Brain microvascular endothelial cell (primary cell): Measurements from ENCODE around the gene TSPAN17.

Experiments
- DNase-seq: peaks from one replicate; pipeline ENCODE4 v3.0.0-alpha.2; 2020
- H3K27ac ChIP-seq: fragments of 250-450 bp; sonication (Bioruptor Pico); 2 replicates; pipeline ENCODE4 v1.5.1; 2020; ENCODE audit warnings: mild to moderate bottlenecking, moderate library complexity
- H3K27me3 ChIP-seq: fragments of 250-450 bp; sonication (Bioruptor Pico); replicated peaks from 2 replicates; pipeline ENCODE4 v1.5.1; 2020; ENCODE audit warnings: mild to moderate bottlenecking
- H3K36me3 ChIP-seq: fragments of 250-450 bp; sonication (Bioruptor Pico); replicated peaks from 2 replicates; pipeline ENCODE4 v1.5.1; 2020; ENCODE audit warnings: mild to moderate bottlenecking
- H3K4me3 ChIP-seq: 2 replicates; pipeline ENCODE4 v1.5.1; 2011; ENCODE audit warnings: low read depth, mild to moderate bottlenecking, control low read depth, low read length, moderate library complexity
- CTCF ChIP-seq: IDR thresholded peaks from 2 replicates; pipeline ENCODE4 v1.5.1; 2011; ENCODE audit warnings: low read depth, mild to moderate bottlenecking, moderate library complexity, low read length, control low read depth, inconsistent platforms; ENCODE audit errors: missing control alignments
- in situ Hi-C: cut with HindIII; loops from 2 replicates; pipeline ENCODE4 v1.10.0; 2017; ENCODE audit warnings: low sequenced_read_pairs, low pct_ligation_motif_present

The TSPAN17 gene

DNA sequence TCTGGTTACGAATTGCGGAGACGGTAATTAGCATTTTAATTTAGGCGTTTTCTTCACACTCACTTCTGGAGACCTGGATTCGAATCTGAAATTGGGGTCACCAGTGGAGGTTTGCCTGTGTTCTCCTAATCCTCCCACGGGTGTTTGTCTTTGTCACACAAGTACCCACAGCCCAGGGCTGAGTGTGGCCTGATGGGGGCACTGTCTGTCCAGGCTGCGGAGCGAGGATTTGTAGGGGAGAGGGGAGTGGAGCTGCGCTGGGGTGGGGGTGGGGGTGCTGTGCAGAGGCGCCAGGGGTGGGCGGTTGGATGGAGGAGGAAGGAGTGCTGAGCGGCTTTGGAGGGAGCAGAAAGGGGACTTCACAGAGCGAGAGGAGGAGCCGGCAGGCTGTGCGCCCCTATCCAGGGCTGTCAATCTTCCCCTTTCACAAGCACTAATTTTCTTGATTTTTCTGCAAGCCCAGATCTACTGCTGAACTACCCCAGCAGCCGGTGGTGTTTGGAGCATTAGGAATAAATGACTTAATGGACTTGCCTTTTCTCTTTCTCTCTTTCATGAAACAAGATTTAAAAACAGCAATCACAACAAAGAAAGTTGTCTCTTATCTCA lies 53.1 kb downstream of the TSPAN17 start:
- no peak for DNase-seq
- Histone ChIP-seq H3K27ac (no peak overlapping the region), H3K4me3 (no peak overlapping the region), H3K27me3 (peaks cover 39% of the 10 kb centered on the region), H3K36me3 (no peaks in the 10 kb centered on the region)
- in situ Hi-C loops = no loop called here
- TF ChIP-seq CTCF = peak; percentile 56

DNA sequence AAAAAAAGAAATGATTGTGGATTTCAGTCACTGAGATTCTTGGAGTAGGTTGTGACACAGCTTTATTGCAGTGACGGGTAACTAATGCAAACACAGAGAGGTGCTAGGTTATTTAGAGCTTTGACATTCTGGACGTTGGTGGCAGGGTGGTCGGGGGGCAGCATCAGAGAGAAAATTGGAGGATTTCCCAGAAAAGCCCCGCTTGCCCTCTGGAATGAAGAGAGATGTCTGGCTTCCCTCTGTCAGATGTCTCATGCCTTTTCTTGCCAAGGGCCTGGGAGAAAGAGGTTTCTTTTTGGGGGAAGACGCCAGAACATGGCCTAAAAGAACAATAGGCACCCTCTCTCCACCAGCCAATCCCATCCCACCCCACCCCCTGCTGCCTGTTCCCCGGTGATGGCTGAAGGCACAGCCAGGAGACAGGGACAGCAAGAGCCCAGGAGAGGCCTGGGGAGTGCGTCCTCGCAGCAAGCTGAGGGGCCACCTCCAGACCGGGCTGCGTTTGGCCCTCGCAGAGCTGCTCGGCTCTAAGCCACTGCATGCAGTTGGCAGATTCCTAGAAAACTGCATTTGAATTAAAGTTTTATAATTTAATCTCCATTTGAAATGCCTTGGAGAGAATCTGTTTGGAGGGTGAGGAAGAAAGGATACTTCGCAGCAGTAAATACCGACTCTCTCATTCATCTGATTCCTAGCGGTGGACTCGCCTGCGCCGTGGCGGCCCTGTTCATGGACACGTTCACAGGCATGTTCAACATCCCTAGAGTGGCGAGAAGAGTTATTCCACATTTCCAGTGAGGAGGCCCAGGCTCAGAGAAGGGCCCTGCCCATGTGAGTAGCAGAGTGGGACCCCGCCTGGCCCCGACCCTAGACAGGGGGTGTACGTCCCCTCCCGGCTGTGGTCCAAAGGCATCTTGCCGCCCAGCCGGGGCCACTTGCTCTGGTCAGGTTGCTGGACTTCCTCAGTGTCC lies 55.7 kb downstream of the TSPAN17 start:
- Histone ChIP-seq H3K27me3 (peaks cover 17% of the 10 kb centered on the region), H3K27ac (no peak overlapping the region), H3K36me3 (no peaks in the 10 kb centered on the region), H3K4me3 (no peak overlapping the region)
- in situ Hi-C loops = no loop called here
- no peak for DNase-seq
- TF ChIP-seq CTCF = no peak

- Histone ChIP-seq H3K27ac (no peak overlapping the region), H3K4me3 (no peak overlapping the region), H3K27me3 (peaks cover 11% of the 10 kb centered on the region), H3K36me3 (no peaks in the 10 kb centered on the region)
- in situ Hi-C loops = no loop called here
- no peak for DNase-seq
- TF ChIP-seq CTCF = no peak
Measured at GRCh38 chr5:176703857-176704256, 56.6 kb downstream of the TSPAN17 start.

DNA sequence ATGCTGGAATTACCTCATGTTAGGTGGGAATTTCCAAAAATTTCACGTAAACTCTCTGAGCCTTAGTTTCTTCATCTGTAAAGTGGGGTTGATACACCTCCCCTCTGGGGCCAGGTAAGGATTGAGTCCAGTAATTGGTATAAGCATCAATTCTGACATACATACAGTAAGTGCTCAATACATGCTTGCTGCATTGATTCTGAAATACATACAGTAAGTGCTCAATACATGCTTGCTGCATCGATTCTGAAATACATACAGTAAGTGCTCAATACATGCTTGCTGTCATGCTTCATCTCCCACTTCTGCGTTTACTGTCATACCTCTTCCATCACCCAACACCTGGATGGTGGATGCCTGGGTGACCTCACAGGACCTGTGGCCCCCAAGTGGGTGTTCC lies 57.1 kb downstream of the TSPAN17 start:
- no peak for TF ChIP-seq CTCF
- Histone ChIP-seq H3K4me3 (no peak overlapping the region), H3K27ac (no peak overlapping the region), H3K36me3 (no peaks in the 10 kb centered on the region), H3K27me3 (peaks cover 11% of the 10 kb centered on the region)
- DNase-seq = no peak
- in situ Hi-C loops = no loop called here

DNA sequence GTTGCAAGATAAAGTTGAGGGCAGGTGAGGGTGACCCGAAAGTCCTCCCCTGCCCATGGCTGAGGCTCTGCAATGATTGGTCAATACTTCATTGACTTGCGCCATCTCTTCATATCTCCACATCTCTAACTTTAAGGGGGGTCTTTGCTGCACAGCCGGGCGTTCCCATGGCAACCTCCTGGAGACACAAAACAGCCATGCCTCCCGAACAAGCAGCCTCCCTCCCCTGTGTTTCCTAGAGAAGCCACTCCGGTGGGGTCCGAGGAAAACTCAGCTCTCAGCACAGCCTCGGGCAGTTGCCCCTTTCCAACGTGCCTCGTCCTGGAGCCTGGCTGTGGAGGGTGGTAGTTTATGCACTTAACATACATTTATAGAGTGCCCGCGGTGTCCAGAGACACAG lies 57.5 kb downstream of the TSPAN17 start:
- H3K4me3 ChIP-seq = no peak overlapping the region
- no peak for TF ChIP-seq CTCF
- H3K27ac ChIP-seq = no peak overlapping the region
- DNase-seq = no peak
- in situ Hi-C loops = no loop called here
- H3K27me3 ChIP-seq = peaks cover 14% of the 10 kb centered on the region
- no peaks in the 10 kb centered on the region for H3K36me3 ChIP-seq
